H9 (cell line): Measurements from ENCODE around the gene CHST15. TPM values are rescaled to one million over a fixed set of nuclear protein-coding genes. Genes with fewer than 3 reads are reported as not detected.

Experiments used
- DNase-seq: peaks from one replicate; pipeline ENCODE4 v3.0.0-alpha.2; 2017
- H2AFZ ChIP-seq: one replicate; pipeline ENCODE4 v1.6.1; 2013; ENCODE audit warnings: mild to moderate bottlenecking, low read length, control low read depth, moderate library complexity
- H2AK5ac ChIP-seq: 2 replicates; pipeline ENCODE4 v1.6.1; 2013; ENCODE audit warnings: low read length, control low read depth, mixed read lengths; ENCODE audit not compliant: insufficient read length
- H2BK120ac ChIP-seq: one replicate; pipeline ENCODE4 v1.6.1; 2013; ENCODE audit warnings: low read depth, mild to moderate bottlenecking, low read length, control low read depth, inconsistent platforms; ENCODE audit not compliant: poor library complexity, severe bottlenecking
- H2BK12ac ChIP-seq: 2 replicates; pipeline ENCODE4 v1.6.1; 2013; ENCODE audit warnings: low read length, control low read depth, mixed read lengths, low read depth; ENCODE audit not compliant: insufficient read length
- H2BK15ac ChIP-seq: 2 replicates; pipeline ENCODE4 v1.6.1; 2013; ENCODE audit warnings: low read depth, low read length, control low read depth
- H2BK20ac ChIP-seq: one replicate; pipeline ENCODE4 v1.6.1; 2013; ENCODE audit warnings: low read depth, mild to moderate bottlenecking, low read length, control low read depth, inconsistent platforms; ENCODE audit not compliant: poor library complexity, severe bottlenecking
- H2BK5ac ChIP-seq: 2 replicates; pipeline ENCODE4 v1.6.1; 2013; ENCODE audit warnings: low read length, control low read depth, mixed read lengths; ENCODE audit not compliant: insufficient read length
- H3K14ac ChIP-seq: 2 replicates; pipeline ENCODE4 v1.6.1; 2013; ENCODE audit warnings: low read length, control low read depth; ENCODE audit not compliant: insufficient read depth
- H3K18ac ChIP-seq: 2 replicates; pipeline ENCODE4 v1.6.1; 2013; ENCODE audit warnings: low read depth, mild to moderate bottlenecking, mixed read lengths, low read length, control low read depth; ENCODE audit not compliant: insufficient read length
- H3K23ac ChIP-seq: 2 replicates; pipeline ENCODE4 v1.6.1; 2013; ENCODE audit warnings: low read length, control low read depth, mixed read lengths, low read depth; ENCODE audit not compliant: insufficient read length
- H3K23me2 ChIP-seq: 2 replicates; pipeline ENCODE4 v1.6.1; 2013; ENCODE audit warnings: low read depth, mild to moderate bottlenecking, mixed read lengths, low read length, control low read depth; ENCODE audit not compliant: insufficient read length, poor library complexity, severe bottlenecking
- H3K27ac ChIP-seq: 2 replicates; pipeline ENCODE4 v1.5.1; 2013; ENCODE audit warnings: low read length, control low read depth, mixed read lengths, low read depth; ENCODE audit not compliant: insufficient read length
- H3K27me3 ChIP-seq: 2 replicates; pipeline ENCODE4 v1.6.1; 2013; ENCODE audit warnings: low read length, control low read depth, inconsistent platforms; ENCODE audit not compliant: insufficient read depth
- H3K4ac ChIP-seq: 2 replicates; pipeline ENCODE4 v1.6.1; 2013; ENCODE audit warnings: low read depth, mild to moderate bottlenecking, control low read depth, inconsistent platforms, low read length, moderate library complexity
- H3K4me1 ChIP-seq: 2 replicates; pipeline ENCODE4 v1.6.1; 2013; ENCODE audit warnings: low read length, control low read depth, inconsistent platforms; ENCODE audit not compliant: insufficient read depth
- H3K4me2 ChIP-seq: 2 replicates; pipeline ENCODE4 v1.6.1; 2013; ENCODE audit warnings: low read length, control low read depth, mixed read lengths; ENCODE audit not compliant: insufficient read length, insufficient read depth
- H3K56ac ChIP-seq: 2 replicates; pipeline ENCODE4 v1.6.1; 2013; ENCODE audit warnings: low read depth, mild to moderate bottlenecking, mixed read lengths, low read length, control low read depth; ENCODE audit not compliant: insufficient read length
- H3K79me1 ChIP-seq: 2 replicates; pipeline ENCODE4 v1.6.1; 2013; ENCODE audit warnings: low read depth, mild to moderate bottlenecking, moderate library complexity, low read length, control low read depth, inconsistent platforms; ENCODE audit not compliant: insufficient read depth, poor library complexity, severe bottlenecking
- H3K79me2 ChIP-seq: 2 replicates; pipeline ENCODE4 v1.6.1; 2013; ENCODE audit warnings: low read length, control low read depth, inconsistent platforms; ENCODE audit not compliant: insufficient read depth
- H3K9ac ChIP-seq: 2 replicates; pipeline ENCODE4 v1.6.1; 2013; ENCODE audit warnings: low read length, control low read depth, mixed read lengths; ENCODE audit not compliant: insufficient read length; ENCODE audit errors: extremely low read depth
- H3K9me3 ChIP-seq: one replicate; pipeline ENCODE4 v1.6.1; 2013; ENCODE audit warnings: low read depth, low read length, inconsistent platforms; ENCODE audit not compliant: control insufficient read depth
- H3T11ph ChIP-seq: one replicate; pipeline ENCODE4 v1.6.1; 2013; ENCODE audit warnings: mild to moderate bottlenecking, low read length, control low read depth, inconsistent platforms
- H4K20me1 ChIP-seq: one replicate; pipeline ENCODE4 v1.6.1; 2013; ENCODE audit not compliant: control insufficient read depth, insufficient read length, insufficient read depth
- H4K5ac ChIP-seq: 2 replicates; pipeline ENCODE4 v1.6.1; 2013; ENCODE audit warnings: low read depth, mild to moderate bottlenecking, mixed read lengths, low read length, control low read depth; ENCODE audit not compliant: insufficient read length
- H4K8ac ChIP-seq: replicated peaks from 2 replicates; pipeline ENCODE4 v1.6.1; 2013; ENCODE audit warnings: low read length, control low read depth, mixed read lengths, low read depth; ENCODE audit not compliant: insufficient read length
- H4K91ac ChIP-seq: 2 replicates; pipeline ENCODE4 v1.6.1; 2013; ENCODE audit warnings: low read depth, mild to moderate bottlenecking, moderate library complexity, mixed read lengths, low read length, control low read depth; ENCODE audit not compliant: insufficient read length
- H3K27ac Mint-ChIP-seq, 3 experiments: 2 replicates in 2 of 3; 3 replicates in 1 of 3; pipeline ENCODE4 v1.8.0; 2020 to 2021; ENCODE audit warnings: mixed read lengths in 3 of 3, mild to moderate bottlenecking in 1 of 3, moderate library complexity in 1 of 3
- H3K27me3 Mint-ChIP-seq: 2 replicates; pipeline ENCODE4 v1.8.0; 2021; ENCODE audit warnings: low read depth, mild to moderate bottlenecking, moderate library complexity, mixed read lengths
- H3K36me3 Mint-ChIP-seq, 3 experiments: 2 replicates in 2 of 3; 3 replicates in 1 of 3; pipeline ENCODE4 v1.8.0; 2020 to 2021; ENCODE audit warnings: low read depth in 3 of 3, mixed read lengths in 3 of 3; ENCODE audit not compliant: insufficient read depth in 1 of 3
- H3K4me1 Mint-ChIP-seq, 2 experiments: 2 replicates each; pipeline ENCODE4 v1.8.0; 2020; ENCODE audit warnings: mixed read lengths in 2 of 2
- H3K4me3 Mint-ChIP-seq, 2 experiments: 2 replicates in 1 of 2; 3 replicates in 1 of 2; pipeline ENCODE4 v1.8.0; 2020 to 2021; ENCODE audit warnings: mild to moderate bottlenecking in 2 of 2, mixed read lengths in 2 of 2, moderate library complexity in 1 of 2
- H3K9me3 Mint-ChIP-seq, 2 experiments: 2 replicates in 1 of 2; 3 replicates in 1 of 2; pipeline ENCODE4 v1.8.0; 2020; ENCODE audit warnings: mild to moderate bottlenecking in 2 of 2, mixed read lengths in 2 of 2, moderate library complexity in 1 of 2
- CTCF ChIP-seq: fragments of 200-600 bp; sonication (generic); conservative IDR thresholded peaks from 3 replicates; pipeline ENCODE4 v1.8.0; 2021; ENCODE audit warnings: antibody characterized with exemption, mild to moderate bottlenecking
- WGBS: extraction: QIAGEN DNeasy Blood & Tissue Kit; methylation state at CpG from one replicate; pipeline ENCODE4 v1.1.7; 2013; ENCODE audit warnings: missing lambda C conversion rate, low lambda C conversion rate, mixed read lengths; ENCODE audit not compliant: insufficient read length; ENCODE audit errors: extremely low coverage; 5-methylcytosine and 5-hydroxymethylcytosine counted together
- total RNA-seq: library from RNA; stranded (reverse); gene quantifications from 2 replicates; pipeline ENCODE4 v1.2.1, GENCODE V29; 2021

CHST15 gene
- total RNA-seq, 1 experiment from 2014 or later = 8.7 TPM

- Histone ChIP-seq H2BK120ac (no peak overlapping the region), H2BK15ac (no peak overlapping the region), H2BK5ac (no peak overlapping the region), H3K56ac (no peak overlapping the region), H3K23me2 (no peaks in the 10 kb centered on the region), H3K27ac (no peak overlapping the region), H2AFZ (no peak overlapping the region), H4K91ac (no peak overlapping the region), H3K9ac (no peak overlapping the region), H4K8ac (no peak overlapping the region), H2BK20ac (no peak overlapping the region), H3K4me1 (0 out of 2 replicates have a peak, but pooled peaks cover 2% of the 10 kb centered on the region), H2AK5ac (no peak overlapping the region), H3K4ac (no peak overlapping the region), H3K9me3 (no peaks in the 10 kb centered on the region), H4K20me1 (no peaks in the 10 kb centered on the region), H3K14ac (no peak overlapping the region), H3K18ac (no peak overlapping the region), H3K23ac (no peak overlapping the region), H3K4me2 (no peak overlapping the region), H2BK12ac (no peak overlapping the region), H3K79me1 (no peaks in the 10 kb centered on the region), H3T11ph (no peak overlapping the region), H4K5ac (no peak overlapping the region), H3K27me3 (no peaks in the 10 kb centered on the region), H3K79me2 (no peaks in the 10 kb centered on the region)
- H3K4me3 Mint-ChIP-seq = no peak overlapping the region
- no CpG with 5 or more reads among the region's 6 CpGs for WGBS
- no peaks in the 10 kb centered on the region; a peak in 2 of 5 replicates for H3K9me3 Mint-ChIP-seq
- DNase-seq = no peak
- H3K36me3 Mint-ChIP-seq = peaks cover 0 to 3% (median 2%) of the 10 kb centered on the region in 3 experiments; a peak in 3 of 7 replicates
- TF ChIP-seq CTCF = no peak
- H3K27ac Mint-ChIP-seq = no peak overlapping the region
- H3K4me1 Mint-ChIP-seq = peaks cover 14 to 21% of the 10 kb centered on the region in 2 experiments
- peaks cover 3% of the 10 kb centered on the region; the same call in 1 of the 2 replicates for H3K27me3 Mint-ChIP-seq
Observed at GRCh38 chr10:124045276-124045675, 48.1 kb downstream of the CHST15 start.
